Stimulated activated CD4-positive, alpha-beta T cell treated with anti-CD3 and anti-CD28 coated beads, Interleukin-12 subunit alpha, Interleukin-12 subunit beta, amount 100 ng/mL, for 4 hours (primary cell): ENCODE results near the gene STARD8.

Source experiments
- DNase-seq: peaks from one replicate; pipeline ENCODE4 v3.0.0-alpha.2; 2020

Gene STARD8

GRCh38 chrX:68693481-68694434 lies 46.3 kb downstream of the STARD8 start:
- DNase-seq = no peak

- DNase-seq = no peak
These were observed 47.2 kb downstream of the STARD8 start for GRCh38 chrX:68694435-68695205.

GRCh38 chrX:68695206-68695845 lies 47.9 kb downstream of the STARD8 start:
- no peak for DNase-seq

- DNase-seq = no peak
These were observed 49.0 kb downstream of the STARD8 start for GRCh38 chrX:68696267-68696990.

- no peak for DNase-seq
These were observed 49.6 kb downstream of the STARD8 start for GRCh38 chrX:68697036-68697435.

GRCh38 chrX:68697465-68698125 lies 50.1 kb downstream of the STARD8 start:
- DNase-seq = no peak

- DNase-seq = no peak
These were observed 51.5 kb downstream of the STARD8 start for GRCh38 chrX:68698942-68699341.

- no peak for DNase-seq
These were observed 52.7 kb downstream of the STARD8 start for GRCh38 chrX:68699960-68700746.

GRCh38 chrX:68703369-68703768 lies 55.9 kb downstream of the STARD8 start:
- no peak for DNase-seq

- DNase-seq = no peak
These were observed 56.4 kb downstream of the STARD8 start for GRCh38 chrX:68703846-68704245.

GRCh38 chrX:68705986-68706385 lies 58.5 kb downstream of the STARD8 start:
- DNase-seq = no peak

- no peak for DNase-seq
These were observed 61.2 kb downstream of the STARD8 start for GRCh38 chrX:68708503-68709290.

GRCh38 chrX:68710870-68711576 lies 63.6 kb downstream of the STARD8 start:
- no peak for DNase-seq

GRCh38 chrX:68711845-68712244 lies 64.4 kb downstream of the STARD8 start:
- DNase-seq = no peak

GRCh38 chrX:68714856-68715255 lies 67.4 kb downstream of the STARD8 start:
- no peak for DNase-seq

- no peak for DNase-seq
These were observed 69.7 kb downstream of the STARD8 start for GRCh38 chrX:68717196-68717595.

- no peak for DNase-seq
These were observed 70.4 kb downstream of the STARD8 start for GRCh38 chrX:68717663-68718442.

GRCh38 chrX:68718443-68718820 lies 71.0 kb downstream of the STARD8 start:
- DNase-seq = no peak
